NCI-H2227 treated with DMSO at 0.1 percent for 48 hours (cell line): Measurements from ENCODE around the gene KIF7.

ENCODE experiments used
- DNase-seq: peaks from one replicate; lab custom pipeline; 2025; lab: John Stamatoyannopoulos, UW

KIF7 gene

DNA sequence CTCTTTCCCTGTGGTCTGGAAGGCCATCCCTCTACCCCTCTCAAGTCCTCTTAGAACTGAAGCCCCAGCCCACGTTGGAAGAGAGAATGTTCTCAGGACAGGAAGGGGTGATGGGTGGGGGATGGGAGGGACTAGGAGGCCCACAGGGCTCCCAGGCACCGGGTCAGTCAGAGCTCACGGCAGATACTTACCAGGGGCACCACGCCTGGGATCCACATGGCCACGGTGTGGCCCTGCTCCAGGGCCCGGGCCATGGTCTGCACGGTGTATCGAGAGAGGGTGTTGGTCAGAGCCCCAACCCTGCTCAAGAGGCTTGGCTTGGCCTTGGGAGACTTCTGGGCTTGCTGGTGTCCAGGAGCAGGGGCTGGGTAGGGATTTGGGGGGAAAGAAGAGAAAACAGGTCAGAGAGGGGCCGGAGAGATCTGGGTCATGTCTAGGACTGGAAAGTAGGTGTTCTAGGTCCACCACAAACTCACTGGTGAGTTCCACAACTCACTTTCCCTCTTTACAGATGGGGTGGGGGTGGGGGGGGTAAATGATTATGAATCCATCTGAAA, 14.1 kb upstream of the KIF7 start:
- DNase-seq, result no peak

DNA sequence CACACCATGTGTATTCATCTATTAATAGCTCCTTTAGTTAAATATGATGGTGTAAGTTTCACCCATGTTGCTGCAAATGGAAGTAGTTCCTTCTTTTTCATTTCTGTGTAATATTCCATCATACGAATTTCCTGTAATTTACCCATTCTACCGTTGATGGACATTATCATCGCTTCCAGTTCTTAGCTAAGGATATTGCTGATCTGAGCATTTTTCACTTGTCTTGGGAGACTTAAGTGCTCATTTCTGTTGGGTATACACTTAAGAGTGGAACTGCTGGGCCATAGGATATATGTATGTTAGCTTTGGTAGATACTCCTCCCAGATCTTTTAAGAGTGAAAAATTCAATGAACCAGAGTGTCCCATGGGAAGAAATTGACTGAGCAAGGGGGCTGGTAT, 12.9 kb upstream of the KIF7 start:
- DNase-seq, result no peak

DNA sequence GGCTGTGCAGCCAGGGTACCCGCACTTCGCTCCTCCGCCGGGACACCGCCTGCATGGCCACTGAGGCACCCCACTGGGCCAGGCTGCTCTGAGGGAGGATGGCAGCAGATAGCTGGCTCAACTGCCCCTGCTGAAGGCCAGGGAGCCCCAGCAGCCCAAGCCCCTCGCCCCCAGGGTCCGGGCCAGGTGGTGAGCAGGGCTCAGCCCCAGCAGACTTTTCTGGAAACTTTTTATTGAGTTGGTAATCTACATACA, 12.4 kb upstream of the KIF7 start:
- no peak for DNase-seq

DNA sequence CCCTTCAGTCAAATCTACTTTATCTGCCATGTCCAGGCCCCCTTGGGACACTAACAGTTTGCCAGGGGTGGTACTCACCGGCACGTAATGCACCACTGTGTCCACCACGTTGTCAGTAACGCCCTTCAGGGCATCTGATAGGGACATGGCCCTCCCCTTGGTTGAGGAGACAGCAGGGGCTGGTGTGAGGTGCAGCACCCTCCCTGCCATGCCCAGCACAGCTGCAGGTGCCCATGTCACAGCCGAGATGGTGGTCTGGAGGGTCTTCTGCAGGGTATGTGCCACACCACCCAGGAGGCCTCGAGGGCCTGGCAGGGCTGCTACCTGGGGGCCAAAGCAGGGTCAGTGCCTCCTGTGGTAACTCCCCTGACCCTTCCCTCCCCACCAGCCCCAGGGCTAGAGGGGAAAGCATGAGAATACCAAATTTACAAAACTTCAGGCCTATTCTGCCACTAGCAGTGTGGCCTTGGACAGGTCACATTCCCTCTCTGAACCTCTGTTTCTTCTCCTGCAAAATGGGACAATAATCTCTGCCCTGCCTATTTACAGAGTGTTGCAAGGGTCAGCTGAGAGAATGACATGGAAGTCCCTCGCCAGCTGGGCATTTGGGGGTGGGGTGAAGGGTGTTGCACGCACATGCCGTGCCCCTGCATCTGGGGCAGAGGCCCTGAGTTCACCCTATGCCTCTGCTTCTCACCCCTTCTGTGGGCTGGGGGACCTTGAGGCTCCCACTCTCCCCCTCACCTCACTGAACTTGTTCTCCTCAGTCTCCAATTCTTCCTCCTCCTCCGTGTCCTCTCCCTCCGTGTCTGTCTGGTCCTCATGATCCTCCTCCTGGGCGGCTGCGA, 11.8 kb upstream of the KIF7 start:
- DNase-seq, result no peak

DNA sequence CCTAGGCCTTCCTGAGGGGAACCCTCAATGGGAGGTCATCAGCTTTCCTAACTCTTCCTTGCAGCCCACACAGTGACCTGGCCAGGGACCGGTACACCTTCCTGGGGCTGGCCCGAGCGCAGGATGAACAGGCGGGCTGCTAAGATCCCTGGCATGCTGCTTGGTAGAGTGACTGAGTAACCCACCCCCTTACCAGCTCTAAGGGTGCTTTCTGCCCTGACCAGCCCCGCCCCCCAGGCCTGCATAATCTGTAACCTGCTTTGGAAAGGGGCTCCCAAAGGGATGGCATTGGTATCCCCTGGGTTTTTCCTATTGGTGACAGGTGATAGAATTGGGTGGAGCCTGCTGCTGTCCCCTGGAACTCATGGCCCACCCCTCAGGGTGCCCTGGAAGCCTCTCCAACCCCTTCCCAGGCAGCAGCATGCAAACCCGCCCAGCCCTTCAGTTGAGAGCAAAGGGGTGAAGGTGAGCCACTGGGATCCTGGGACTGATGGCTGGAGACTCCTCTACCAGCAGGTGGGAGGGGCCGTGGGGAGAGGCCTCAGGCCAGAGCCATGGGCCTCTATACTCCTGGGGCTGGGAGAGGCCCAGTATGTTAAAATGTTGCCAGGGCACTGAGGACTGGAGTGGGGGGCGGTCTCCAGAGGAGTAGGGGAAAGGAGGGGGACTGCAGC, 11.1 kb upstream of the KIF7 start:
- DNase-seq, result no peak

DNA sequence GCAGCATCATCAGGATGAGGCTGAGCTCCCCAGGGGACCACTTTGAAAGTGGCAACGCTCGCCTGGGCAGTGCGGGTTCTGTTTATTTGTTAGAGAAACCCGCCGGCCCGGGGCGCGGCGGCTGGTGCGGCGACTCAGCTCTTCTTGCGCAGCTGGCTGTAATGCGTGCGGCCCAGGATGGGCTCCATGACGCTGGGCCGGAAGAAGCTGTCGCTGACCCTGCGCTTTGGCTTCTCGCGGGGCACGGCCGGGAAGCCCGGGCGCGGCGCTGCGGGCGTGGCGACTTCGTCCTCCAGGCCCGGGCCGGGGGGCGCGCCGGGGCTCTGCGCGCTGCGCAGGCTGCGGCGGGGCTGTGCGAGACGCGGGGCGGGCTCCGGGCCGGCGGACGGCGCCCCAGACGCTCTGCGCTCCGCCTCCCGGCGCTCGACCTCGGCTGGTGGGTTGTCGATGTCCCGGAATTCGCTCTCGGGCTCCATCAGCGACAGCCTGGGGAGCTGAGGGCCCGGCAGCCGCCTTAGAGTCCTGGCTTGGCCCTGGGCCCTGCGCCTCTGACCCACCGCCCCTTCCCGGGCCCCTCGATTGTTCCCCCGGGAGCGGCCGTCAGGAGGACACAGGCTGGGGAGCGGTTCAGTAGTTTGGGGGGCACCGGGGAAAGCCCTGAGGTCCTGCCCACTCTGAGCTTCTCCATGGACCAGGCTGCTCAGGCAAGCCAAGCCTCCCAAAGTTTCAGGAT, 10.3 kb upstream of the KIF7 start:
- DNase-seq, result peak; percentile 18

DNA sequence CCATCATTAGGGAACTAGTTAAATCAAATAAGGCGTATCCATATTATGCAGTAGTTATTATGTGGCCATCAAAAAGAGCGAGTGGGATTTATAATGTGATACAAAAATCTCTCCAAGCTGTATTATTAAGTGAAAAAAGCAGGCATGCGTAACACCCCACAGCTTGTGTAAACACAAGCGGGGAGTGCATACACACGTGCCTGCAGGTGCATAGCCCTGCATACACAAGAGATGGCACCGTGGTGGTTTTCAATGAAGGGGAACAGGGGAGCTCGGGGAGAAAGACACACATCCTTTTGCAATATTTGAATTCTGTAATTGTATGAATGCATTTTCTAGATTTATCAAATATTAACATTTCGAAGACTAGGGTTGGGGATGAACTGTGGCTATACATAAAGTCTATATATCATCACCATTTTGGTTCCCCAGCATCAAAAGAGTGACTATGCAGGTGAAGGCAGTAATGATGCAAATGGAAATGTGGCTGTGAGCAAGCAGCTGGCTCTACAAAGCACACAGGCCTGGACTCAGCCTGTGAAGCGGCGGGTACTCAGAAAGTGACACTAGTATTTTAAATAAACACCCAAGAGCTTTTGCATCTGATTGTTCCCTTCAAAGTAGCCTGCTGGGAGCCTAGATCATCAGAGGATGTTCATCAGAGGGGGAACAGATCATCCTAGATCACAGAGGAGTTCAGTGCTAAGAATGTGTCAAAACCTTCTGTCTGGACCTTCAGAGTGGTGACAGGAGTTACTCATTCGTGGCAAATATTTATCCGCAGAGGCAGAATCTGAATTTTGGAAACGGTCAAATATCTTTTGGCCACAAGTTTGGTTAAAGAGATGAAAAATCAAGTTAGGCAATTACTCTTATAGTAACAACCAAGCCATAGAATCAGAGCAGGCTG, 9.4 kb upstream of the KIF7 start:
- no peak for DNase-seq

DNA sequence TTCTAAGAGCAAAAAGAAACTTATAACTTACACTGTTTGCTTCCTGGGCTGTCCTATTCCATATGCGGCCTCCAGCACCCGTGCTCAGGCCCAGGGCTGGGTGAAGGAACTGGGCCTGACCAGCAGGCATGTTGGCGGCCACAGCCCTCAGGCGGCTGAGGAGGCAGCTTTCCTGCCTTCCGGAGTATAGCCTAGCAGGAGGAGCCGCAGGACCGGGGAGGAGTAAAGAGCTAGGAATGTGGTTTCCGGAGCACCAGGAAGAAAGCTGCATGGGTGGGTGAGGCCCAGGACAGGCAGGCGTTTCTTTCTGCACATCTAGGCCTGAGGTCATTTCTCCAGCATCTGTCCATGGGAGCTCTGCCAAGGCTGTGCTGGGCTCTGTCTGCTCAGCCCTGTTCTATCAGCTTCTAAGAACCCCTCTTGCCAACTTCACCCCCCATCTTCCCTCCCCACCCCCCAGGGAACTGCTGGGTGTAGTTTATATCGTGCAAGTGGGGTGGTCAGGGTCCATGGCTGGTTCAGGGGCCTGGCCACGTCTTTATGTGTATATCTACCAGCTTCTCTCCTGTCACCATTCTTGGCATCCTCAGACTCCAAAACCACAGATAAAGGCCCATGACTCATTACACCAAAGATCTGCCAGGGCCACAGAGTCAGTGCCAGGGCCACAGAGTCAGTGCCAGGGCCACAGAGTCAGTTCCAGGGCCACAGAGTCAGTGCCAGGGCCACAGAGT, 7.8 kb upstream of the KIF7 start:
- DNase-seq, result no peak

DNA sequence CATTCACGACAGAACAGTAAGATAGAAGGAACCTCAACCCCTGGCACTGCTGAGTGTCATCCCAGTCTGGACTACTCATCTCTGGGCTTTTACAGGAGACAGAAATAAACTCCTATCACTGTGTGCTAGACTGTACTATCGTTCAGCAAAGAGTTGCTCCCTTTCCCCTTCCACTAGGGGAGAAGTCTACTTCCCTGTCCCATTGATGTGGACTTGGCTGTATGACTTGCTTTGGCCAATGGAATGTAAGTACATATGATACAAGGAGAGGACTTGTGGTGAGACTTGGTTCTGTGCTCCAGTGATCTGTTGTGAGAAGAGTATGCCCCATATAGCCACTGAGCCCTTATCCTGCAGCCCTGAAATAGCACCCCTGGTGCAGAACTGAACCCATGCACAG, 5.3 kb upstream of the KIF7 start:
- DNase-seq, result no peak

DNA sequence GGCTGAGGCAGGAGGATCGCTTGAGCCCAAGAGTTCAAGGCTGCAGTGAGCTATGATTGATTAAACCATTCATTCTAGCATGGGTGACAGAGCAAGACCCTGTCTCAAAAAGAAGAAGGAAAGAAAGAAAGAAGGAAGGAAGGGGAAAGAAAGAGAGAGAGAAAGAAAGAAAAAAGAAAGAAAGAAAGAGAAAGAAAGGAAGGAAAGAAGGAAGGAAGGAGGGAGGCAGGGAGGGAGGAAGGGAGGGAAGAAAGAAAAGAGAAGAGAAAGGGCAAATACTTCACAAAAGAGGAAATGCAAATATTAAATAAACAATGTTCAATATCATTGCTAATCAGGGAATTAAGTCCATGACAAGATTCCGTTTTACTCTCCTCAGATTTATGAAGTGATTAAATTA, 4.0 kb upstream of the KIF7 start:
- no peak for DNase-seq

DNA sequence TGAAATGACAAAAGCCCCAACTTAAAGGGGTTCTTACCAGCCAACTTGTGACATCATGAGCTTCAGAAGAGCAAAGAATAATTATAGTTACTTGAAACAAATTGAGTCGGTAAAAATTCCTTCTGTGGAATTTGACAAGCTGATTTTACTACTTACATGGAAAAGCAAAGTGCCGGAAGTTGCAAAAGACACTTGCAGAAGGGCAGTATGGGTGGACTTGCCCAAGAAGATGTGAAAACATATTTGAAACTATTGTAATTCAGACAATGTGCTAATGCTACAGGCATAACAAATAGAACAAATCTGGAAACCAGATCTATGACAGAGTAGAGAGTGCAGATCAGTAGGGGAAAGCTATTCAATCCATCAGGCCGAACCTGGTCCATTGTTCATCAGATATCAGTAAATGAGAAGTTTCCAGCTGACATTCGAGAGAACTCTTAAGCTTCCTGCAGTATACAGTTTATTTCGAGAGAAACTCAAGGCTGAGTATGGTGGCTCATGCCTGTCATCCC, 2.5 kb upstream of the KIF7 start:
- DNase-seq, result no peak

DNA sequence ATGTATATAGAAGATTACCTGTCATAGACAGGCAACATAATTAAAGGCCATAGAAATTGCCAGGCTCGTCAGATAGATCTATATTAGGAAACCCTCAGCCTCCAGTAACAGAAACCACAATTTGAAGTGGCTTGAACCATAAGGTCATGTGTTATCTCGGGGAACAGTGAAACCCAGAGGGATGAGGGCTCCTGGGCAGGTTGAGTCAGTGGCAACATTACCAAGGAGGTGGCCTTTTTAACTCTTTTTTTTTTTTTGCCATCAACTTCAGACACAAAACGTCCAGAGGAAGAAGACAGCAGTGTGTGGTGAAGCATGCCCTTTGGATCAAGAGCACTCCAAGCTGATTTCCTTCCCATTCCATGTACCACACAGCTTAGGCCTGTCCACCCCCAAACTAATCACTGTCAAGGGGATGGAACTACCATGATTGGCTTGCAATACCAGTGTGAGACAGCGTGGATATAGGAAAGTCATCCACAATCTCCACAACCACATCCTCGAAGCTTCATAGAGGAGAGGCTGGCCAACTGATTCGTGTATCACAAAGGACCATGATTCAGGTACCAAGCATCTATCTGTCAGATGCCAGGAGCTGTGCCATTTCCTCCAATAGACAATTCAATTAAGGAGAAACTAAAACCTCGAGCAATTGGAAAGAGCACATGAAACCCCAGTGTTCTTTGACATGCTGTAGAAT, 999 bp upstream of the KIF7 start:
- DNase-seq, result no peak

DNA sequence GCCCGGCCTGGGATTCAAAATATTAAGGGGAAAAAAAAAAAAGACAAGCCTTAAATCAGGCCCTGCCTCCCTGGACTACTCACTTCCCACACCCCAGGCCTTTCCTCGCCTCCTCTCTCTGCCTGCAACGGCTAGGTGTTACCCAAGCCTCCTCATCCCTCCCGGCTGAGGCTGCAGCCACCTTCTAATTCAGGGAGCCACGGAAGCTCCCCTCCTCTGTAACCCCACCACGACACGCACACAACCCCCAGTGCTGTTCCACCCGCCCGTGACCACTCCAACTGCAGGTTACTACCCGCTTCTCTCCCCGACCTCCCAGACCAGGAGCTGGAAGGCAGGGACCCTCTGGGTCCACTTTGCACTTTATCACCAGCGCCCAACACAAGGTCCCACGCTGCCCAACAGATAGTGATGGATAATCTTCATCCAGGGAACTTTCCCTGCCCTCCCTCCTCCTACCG, 936 bp downstream of the KIF7 start:
- DNase-seq, result no peak

DNA sequence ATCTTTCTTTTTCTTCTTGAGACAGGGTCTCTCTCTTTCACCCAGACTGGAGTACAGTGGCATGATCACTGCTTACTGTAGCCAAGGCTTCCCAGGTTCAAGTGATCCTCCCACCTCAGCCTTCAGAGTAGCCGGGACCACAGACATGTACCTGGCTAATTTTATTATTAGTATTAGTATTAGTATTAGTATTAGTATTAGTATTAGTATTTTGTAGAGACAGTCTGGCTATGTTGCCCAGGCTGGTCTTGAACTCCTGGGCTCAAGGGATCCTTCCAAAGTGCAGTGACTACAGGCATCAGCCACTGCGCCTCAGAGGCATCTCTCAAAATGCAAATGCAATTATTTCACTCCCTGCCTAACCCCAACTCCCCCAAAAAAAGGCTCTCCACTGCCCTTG, 1.7 kb downstream of the KIF7 start:
- DNase-seq, result no peak

DNA sequence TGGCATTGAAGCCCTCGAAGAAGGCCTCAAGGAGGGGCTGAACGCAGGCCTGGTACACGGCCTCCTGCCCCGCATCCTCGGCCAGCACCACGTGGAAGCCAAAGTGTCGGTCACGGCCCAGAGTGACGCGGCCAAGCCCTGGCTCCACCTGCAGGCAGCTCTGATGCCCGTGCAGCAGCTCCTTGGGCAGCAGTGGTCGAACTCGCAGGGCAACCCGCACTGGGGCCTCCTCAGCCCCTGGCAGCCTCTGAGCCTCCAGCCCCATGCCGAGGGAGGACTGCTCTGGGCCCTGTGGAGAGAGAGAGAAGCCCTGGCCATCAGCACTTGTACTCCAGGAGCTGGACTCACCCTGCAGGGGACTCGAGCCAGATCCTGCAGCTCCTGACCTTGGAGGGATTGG, 2.6 kb downstream of the KIF7 start:
- no peak for DNase-seq

DNA sequence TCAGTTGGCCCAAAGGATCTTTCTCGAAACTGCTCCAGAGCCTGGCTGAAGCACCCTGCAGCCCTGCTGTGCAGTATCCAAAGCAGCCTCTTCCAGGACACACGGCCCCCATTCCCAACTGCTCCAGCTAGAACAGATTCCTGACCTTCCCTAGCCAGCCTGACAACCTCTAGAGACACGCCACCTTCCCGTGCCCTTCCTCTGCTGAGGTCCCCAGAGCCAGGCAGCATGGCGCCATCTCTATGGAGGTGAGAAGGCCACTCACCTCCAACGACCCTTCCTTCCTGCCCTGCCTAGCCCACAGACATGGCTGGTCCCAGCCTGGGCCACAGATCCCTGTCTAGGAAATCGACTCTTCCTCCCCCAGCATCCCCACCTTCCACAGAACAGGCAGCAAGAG, 3.1 kb downstream of the KIF7 start:
- DNase-seq, result no peak

DNA sequence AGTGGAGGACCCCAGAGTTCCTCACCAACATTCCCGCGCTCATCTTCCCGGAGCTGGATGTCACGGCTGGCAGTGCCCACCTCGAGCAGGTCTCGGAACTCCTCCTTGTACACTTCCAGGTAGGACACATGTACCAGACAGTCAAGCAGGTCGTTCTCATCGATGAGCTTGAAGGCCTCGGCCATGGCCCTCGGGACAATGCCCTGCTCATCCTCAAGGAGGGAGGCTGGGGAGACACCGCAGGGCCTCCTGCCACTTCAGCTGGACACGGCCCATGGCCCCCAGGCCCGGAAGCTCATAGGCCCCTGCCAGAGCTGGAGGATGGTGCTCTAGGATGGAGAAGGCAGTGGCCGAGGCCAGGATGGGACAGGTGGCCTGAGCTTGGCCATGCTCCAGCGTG, 5.6 kb downstream of the KIF7 start:
- DNase-seq, result no peak

DNA sequence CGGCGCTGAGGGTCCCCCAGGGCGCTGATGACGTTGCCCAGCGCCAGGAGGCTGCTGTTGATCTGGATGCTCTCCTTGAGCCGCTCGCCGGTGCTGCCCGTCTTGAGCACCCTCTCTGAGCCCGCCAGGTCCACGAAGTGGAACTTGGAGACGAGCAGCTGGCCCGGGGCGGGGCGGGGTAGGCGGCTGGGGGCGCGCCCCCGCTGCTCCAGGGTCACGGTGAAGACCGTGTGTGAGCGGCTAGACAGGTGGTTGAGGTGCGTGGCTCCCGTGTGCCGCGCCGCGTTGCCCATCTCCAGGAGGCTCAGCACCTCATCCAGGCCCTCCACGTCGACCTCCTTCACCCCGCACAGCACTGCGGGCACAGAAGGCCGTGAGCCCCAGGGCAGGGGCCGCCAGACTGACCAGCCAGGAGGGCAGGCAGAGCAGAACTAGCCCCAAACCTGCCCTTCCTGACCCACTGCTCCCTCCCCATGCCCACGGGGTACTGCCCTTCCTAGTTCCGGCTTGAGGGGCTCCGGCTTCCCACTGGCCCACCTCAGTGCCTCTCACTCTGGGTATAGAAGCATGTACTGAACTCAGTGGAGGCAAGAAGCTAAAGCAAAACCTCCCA, 6.1 kb downstream of the KIF7 start:
- no peak for DNase-seq

DNA sequence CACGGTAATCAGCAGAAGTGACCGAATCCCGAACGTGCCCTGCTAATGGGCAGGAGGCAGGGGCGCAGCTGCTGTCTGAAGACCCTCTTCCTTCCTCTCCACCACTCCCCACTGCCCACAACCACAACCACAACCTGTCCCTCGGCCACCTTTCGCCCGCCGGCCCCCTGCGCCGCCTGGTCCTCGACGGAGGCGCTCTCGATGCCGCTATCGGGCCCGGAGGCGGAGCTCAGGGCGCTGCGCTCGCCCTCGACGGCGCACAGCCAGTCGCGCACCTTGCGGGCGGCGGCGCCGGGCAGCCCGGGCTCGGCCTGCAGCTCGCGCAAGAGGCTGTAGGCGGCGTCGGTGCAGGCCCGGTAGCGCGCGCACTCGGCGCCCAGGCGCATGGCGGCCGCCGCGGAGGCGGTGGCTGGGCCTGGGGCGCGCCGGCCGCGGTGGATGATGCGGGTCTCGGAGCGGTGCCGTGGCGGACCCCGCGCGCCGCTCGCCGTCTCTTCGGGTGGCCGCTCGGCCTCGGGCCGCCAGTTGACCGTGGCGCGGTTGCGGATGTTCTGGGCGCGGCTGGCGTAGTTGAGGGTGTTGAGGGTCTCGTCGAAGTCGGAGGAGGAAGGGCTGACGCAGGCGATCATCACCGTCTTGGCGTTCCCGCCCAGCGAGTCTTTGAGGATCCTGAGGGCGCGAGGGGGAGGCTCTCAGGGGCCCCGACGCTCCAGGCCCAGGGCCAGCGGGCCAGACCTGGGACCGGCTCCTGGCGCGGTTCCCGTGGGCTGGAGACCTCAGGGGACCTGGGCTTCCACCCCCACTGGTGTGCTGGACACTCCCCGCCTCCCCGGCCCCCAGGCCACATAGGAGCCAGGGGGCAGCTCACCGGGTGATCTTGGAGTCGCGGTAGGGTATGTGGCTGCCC, 6.9 kb downstream of the KIF7 start:
- no peak for DNase-seq
